UCSD-AML1 (cell line): Measurements from ENCODE around the gene DENND6A.
"Not testable (repeated sequence)": the region's sequence is repeated elsewhere in the genome, so short reads cannot be mapped to it uniquely, and the experiment has no call there.

Experiments
- DNase-seq: peaks from one replicate; lab custom pipeline; 2025; ENCODE audit not compliant: unreplicated experiment; lab: John Stamatoyannopoulos, UW

The DENND6A gene

DNA sequence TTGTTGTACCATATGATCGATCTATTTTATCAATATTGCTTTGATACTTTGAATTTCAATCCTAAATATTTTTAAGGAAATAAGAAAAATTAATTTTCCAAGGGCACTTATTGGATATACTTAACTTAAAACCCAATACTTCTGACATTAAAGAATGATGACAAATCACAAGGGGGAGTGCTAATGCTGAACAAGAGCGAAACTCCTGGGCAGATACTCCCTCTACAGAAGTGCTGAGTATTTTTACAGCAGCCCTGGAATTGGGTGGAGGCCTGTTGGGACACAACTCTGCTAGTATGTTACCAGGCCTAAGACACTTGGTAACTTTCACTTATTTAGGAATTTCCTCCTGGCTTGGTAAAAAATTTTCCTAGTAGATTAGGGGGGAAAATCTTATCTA, 46.2 kb downstream of the DENND6A start:
- DNase-seq = no peak

DNA sequence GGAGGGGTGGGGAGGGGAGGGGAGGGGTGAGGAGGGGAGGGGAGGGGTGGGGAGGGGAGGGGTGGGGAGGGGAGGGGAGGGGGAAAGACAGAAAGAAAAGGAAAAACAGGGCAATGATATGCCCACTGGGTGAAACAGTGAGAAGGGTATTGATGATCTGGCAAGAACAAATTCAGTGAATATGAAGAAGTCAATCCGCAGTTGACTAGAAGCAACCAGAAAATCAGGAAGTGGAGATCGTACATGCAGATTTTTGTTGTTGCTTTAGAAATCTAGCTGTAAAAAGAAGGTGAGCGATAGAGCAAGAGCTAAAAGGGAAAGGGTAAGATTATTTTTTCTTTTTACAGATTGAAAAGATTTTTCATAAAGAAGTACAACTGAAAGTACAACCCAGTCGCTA, 48.1 kb downstream of the DENND6A start:
- DNase-seq = no peak

DNA sequence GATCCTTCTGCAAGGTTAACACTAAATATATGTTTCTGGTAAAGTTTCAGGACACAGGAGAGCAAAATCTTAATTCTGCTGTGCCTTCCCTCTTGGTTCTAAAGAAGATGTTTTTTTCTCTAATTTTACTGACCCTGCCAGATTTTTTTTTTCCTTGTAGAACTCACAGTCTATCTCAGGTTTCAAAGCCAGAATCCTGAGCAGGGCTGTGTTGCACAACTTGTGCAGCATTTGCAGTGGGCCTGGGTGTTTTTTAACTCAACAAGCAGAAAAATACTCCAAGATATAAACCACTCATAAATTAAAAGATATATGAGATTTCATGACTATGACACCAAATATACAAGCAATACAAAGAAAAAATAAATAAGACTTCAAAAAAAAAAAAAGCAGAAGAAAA, 55.5 kb downstream of the DENND6A start:
- no peak for DNase-seq

DNA sequence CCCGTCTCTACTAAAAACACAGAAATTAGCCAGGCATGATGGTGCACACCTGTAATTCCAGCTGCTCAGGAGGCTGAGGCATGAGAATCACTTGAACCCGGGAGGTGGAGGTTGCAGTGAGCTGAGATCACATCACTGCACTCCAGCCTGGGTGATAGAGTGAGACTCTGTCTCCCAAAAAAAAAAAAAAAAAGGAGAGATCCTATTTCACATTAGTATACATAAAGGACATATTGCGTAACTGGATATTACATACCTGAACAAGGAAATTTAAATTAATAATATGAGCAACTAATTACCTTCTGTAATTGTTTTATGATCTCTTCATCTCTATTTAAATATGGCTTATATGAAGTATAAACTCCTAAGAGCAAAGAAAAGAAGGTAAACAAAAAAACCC, 58.6 kb downstream of the DENND6A start:
- DNase-seq = not testable (repeated sequence)

DNA sequence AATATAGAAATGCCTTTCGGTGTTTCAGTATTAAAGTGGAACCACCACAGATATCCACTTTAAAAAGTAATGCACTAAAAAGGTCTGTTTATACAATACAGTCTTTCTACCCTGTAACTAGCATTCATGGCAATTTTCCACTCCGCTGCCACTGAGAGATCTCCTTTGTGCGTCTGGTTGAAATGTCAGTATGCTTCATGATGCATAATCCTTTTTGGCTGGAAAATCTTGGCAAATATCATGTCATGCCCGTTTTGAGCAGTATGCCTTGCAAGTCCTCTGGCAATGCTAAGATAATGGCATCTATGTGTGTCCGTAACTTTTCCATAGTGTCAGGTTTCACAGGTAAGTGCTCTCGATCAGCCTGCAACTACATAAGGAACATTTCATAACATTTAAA, 64.9 kb downstream of the DENND6A start:
- no peak for DNase-seq

DNA sequence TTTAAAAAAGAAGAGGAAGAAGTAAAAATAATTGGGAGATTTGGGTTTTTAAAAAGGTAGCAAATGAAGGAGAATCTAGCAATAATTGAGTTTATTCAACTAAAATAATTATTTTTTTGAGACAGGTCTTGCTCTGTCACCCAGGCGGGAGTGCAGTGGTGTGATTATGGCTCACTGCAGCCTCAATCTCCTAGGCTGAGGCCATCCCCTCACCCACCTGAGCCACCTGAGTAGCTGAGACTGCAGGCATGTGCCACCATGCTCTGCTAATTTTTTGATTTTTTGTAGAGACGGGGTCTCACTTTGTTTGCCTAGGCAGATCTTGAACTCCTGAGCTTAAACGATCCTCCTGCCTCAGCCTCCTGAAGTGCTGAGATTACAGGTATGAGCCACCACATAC, 68.1 kb downstream of the DENND6A start:
- DNase-seq = no peak

DNA sequence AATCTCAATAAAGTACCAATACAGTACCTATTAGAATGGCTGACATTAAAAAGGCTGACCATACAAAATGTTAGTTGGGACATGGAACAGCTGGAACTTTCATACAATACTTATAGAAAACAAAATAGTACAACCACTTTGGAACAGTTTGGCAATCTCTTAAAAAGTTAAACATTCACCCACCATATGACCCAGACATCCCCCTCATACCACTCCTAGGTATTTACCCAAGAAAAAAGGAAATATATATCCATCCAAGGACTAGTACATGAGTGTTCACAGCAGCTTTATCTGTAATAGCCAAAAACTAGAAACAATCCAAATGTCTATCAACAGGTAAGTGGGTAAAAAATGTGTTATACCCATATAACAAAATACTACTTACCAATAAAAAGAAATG, 70.5 kb downstream of the DENND6A start:
- DNase-seq = no peak

DNA sequence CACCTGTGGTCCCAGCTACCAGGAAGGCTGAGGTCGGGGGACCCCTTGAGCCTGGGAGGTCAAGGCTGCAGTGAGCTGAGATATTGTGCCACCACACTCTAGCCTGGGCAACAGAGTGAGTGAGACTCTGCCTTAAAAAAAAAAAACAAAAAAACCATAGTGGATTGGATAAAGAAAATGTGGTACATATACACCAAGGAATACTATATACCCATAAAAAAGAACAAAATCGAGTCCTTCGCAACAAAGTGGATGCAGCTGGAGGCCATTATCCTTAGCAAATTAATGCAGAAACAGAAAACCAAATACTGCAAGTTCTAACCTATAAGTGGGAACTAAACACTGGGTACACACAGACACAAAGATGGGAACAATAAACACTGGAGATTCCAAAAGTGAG, 75.1 kb downstream of the DENND6A start:
- no peak for DNase-seq

DNA sequence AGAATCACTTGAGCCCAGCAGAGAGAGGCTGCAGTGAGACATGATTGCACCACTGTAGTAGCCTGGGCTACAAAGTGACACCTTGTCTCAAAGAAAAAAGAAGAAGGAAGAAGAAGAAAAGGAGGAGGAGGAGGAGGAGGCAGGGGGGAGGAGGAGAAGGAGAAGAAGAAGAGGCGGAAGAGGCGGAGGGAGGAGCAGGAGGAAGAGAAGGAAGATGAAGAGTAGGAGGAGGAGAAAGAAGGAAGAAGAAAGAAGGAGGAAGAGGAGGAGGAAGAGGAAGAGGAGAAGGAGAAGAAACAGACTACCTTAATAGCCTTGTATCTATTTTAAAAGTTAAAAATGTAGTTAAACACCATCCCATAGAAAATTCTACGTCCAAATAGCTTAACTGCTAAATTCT, 76.6 kb downstream of the DENND6A start:
- DNase-seq = no peak

DNA sequence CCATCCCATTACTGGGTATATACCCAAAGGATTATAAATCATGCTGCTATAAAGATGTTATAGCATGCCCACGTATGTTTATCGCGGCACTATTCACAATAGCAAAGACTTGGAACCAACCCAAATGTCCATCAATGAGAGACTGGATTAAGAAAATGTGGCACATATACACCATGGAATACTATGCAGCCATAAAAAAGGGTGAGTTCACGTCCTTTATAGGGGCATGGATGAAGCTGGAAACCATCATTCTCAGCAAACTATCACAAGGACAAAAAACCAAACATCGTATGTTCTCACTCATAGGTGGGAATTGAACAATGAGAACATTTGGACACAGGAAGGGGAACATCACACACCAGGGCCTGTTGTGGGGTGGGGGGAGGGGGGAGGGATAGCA, 81.0 kb downstream of the DENND6A start:
- not testable (repeated sequence) for DNase-seq

DNA sequence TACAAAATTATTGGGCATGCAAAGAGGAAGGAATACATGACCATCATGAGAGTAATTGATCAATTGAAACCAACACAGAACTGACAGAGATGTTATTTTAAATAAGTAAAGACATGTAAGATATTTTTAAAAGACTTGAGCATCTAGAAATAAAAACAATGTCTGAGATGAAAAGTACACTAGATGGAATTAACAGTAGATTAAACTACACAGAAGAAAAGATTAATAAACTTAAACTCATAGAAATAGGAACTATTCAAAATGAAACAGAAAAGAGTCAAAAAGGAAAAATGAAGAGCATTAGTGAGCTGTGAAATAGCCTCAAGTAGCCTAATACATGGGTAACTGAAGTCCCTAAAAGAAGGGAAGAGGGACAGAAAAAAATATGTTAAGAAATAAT, 87.2 kb downstream of the DENND6A start:
- no peak for DNase-seq

DNA sequence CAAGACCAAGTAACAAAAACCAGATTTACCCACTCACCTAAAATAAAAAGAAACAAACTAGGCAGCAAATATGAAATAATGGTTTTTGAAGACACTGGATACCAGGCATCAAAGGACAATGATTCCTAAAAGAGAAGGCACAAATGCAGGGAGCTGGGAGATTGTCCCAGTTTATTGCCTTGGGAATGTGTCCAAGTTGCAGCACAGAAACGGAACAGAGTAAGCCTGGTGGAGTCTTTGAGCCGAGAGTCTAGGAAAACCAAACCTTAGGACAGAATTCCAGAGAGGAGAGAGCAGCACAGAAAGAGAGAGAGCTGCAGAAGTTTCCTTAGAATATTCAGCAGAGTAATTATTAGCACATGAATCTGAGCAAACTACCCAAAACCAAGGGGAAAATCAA, 87.9 kb downstream of the DENND6A start:
- DNase-seq = no peak

DNA sequence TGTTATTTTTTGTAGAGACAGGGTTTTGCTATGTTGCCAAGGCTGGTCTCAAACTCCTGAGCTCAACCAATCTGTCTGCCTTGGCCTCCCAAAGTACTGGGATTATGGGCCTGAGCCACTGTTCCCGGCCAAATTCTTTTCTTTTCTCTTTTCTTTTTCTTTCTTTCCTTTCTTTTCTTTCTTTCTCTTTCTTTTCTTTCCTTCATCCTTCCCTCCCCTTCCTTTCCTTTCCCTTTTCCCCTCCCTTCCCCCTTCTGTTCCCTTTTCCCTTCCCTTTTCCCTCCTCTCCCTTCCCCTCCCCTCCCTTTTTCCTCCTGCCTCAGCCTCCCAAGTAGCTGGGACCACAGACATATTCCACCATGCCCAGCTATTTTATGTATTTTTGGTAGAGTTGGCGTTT, 92.7 kb downstream of the DENND6A start:
- DNase-seq = no peak

DNA sequence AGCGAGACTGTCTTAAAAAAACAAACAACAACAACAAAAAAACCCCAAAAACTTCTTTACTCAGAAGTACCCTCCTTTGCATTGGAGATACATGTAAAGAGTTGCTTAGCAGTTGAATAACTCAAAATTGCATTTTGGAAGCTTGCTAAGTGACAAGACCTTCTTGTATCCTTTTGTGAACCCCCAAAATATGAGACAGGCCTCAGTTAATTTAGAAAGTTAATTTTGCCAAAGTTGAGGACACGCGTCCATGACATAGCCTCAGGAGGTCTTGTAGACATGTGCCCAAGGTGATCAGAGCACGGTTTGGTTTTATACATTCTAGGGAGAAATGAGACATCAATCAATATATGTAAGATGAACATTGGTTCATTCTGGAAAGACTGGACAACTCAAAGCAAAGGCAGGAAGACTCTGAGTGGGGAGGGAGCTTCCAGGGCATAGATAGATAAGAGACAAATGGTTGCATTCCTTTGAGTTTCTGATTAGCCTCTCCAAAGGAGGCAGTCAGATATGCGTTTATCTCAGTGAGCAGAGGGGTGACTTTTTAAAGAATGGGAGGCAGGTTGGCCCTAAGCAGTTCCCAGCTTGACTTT, 94.0 kb downstream of the DENND6A start:
- no peak for DNase-seq

DNA sequence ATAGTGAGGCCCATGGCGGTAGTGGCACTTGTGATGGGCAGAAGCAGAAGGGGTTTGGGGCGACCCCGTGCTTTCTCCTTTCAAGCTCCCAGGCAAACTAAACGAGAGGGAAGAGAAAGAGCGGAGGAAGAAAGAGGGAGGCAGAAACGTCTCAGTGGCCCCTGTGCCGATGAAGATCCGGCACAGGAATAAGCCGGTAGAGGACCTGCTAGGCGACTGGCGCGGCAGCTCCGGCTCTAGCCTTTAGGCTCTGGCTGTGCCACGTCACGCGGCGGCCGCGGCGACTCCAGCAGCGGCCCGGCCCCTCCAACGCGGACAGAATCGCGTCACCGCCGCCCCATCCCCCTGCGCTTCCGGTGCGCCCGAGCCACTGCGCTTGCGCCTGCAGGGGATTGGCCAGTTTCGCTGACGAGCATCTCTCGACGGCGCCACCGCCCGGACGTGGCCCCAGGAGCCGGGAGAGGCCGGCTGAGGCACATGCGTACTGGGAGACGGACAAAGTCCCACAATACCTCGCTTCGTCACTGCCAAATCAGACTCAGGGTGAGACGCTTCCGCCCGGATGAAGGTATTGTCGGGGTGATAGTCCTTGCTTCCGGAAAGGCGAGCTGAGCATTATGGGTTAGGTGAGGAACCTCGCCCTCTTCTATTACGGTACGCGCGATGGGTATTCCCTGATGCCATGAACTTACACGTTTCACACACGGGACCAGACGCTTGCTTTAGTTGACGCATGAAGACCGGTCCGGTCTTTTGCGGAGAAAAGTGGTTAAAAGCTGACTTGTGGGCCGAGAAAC, 95.6 kb downstream of the DENND6A start, which contains the start of gene ARF4:
Gene ARF4, minus strand, starts transcription at position 218 of the 797 bp plus-strand sequence. Its CDS starts 204 bp downstream, at position 14.
- DNase-seq = peak; percentile 100

DNA sequence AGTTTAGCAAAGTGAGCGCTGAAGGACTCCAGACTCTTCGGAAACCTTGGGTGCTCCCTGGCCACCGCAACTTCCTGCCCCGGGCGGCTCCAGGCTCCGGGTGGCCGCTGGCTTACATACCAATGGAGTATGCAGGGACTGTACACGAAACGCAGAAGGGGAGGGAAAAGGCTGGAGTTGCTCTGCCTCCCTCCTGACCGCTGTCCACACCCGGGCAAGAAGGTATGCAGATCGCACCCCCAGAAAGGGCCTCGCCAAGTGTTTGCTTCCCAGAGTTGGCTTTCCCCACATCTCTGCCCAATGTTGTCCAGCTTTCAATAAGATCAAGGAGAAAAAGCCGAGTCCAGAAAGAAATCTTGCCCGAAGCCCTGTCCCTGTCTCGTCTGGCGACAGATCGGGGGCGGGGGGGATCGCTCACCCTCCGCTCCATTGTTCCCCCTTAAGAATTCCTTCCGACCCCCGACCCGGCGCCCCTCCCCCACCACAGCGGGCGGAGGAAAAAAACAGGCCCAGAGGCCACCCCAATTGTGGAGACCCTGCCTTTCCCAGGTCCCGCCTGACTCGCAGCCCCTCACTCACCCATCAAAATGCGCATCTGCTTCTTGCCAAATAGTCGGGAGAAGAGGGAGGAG, 96.3 kb downstream of the DENND6A start:
- DNase-seq = peak; percentile 83

DNA sequence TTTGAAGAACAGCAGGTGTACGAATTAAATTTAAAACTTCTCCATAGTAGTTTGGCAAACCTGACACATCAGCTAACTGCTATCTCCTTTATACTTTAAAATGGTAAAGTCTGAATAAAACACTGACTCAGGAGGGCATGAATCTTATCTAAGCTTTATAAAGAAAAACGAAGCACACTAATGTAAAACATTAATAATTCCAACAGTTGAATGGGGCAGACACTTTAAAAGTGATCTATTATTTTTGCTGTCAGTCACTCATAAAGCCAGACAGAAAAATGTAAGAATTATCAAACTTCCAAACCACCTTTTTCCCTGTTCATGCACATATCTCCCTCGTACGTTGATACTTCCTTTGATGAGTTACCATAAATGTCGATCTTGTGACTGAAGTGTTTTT, 98.3 kb downstream of the DENND6A start:
- DNase-seq = no peak

DNA sequence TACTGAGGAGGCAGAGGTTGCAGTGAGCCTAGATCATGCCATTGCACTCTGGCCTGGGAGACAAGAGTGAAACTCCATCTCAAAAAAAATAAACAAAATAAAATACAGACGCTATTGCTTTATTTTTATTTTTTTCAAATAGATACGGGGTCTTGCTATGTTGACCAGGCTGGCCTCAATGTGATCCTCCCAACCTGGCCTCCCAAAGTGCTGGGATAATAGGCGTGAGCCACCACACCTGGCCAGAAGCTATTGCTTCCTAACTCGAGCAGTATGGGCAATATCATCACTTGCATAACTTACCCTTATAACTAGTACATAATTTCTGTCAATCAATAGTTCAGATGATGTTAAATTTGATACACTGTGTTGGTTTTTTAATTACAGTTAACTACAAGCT, 98.7 kb downstream of the DENND6A start:
- DNase-seq = no peak

DNA sequence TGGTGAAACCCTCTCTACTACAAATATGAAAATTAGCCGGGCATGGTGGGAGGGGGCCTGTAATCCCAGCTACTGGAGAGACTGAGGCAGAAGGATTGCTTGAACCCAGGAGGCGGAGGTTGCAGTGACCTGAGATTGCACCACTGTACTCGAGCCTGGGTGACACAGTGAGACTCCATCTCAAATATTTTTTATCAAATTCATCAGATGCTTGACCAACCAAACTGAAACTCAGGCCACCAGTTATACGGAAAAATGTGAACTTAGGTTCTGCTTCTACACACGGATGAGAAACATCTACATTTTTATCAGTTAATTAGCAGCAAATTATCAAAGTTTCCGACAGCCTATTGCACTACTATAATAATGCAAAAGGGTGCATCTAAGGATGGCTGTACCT, 100.6 kb downstream of the DENND6A start:
- no peak for DNase-seq

DNA sequence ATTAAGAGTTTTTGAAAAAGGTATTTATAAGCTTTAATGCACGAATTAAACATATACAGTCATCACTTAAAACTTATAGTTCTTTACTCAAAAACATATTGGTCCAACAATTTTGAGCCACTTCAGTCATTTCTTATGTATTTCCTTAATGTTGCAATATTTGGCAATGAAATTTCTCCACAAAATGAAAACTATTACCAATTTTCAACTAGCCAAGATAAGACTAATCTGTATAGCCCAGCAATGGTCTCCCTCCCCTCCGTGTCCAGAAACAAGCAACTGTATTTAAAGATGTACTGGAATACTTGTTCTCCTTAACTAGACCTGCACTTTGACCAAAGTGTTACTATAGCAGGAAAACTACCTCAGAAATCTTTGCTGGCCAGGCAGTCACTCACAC, 105.0 kb downstream of the DENND6A start:
- no peak for DNase-seq

DNA sequence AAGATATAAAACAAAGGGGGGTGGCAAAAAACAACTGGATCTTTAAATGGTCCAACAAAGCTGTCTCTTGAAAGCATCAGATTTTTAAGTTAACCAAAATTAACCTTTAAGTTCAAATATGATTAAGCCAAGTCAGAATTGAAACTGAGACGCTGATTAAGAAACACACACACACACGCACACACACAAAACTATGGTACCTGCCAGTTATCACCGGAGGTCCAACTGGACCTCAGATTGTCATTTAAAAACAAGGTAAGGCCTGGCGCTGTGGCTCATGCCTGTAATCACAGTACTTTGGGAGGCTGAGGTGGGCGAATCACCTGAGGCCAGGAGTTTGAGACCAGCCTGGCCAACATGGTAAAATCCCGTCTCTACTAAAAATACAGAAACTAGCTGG, 106.1 kb downstream of the DENND6A start:
- DNase-seq = no peak

DNA sequence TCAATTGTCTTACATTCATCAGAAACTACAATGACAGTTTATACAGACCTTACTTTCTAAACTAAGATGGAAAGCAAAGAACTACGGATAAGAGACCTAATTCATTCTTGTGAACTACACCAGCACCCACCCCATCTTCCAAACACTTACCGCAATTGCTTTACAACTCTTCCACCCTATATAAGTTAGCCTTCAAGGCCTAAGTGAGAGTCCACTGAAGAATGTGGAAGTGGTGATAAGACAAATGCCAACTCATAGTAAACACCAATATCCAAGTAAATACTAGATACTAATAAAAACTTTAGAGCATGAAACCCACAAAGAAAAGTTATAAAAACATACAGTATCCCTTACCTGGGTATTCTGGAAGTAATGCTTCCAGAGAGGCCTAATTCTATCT, 109.3 kb downstream of the DENND6A start:
- DNase-seq = no peak
